ENCODE results near the gene RELA. TPM values are rescaled to one million over a fixed set of nuclear protein-coding genes. Genes with fewer than 3 reads are reported as not detected.
A peak's percentile ranks its signal among the peaks of the same experiment; 100 is the strongest.

The RELA gene
- total and polyA plus RNA-seq, 2 of the 13 experiments (the other 11 are each of a cell fraction or from before 2014, with no cell fraction given) = 21.4 to 40.5 TPM

- peak; percentile 87 for TF ChIP-seq IRF9 (CRISPR knock-in tag; IDR thresholded peaks at IDR 0.05; ENCODE audit: borderline replicate concordance)
- peak; percentile 19; the same call in 1 of the 2 replicates for TF ChIP-seq NR2F2 (IDR thresholded peaks at IDR 0.05; ENCODE audit: borderline replicate concordance, low read depth)
- TF ChIP-seq ZEB1 (IDR thresholded peaks at IDR 0.05; ENCODE audit: insufficient replicate concordance, low read depth) = no peak
- no peak for TF ChIP-seq SNAPC2 (CRISPR knock-in tag; IDR thresholded peaks at IDR 0.05)
- TF ChIP-seq NKX3-1 (CRISPR knock-in tag; IDR thresholded peaks at IDR 0.05) = no peak
- no peak for TF ChIP-seq EZH2 (conservative IDR thresholded peaks at IDR 0.05; ENCODE audit: low read depth, low read length)
- TF ChIP-seq ZFP41 (CRISPR knock-in tag; IDR thresholded peaks at IDR 0.05; ENCODE audit: borderline replicate concordance) = no peak
- TF ChIP-seq ZFX (CRISPR knock-in tag; IDR thresholded peaks at IDR 0.05; ENCODE audit: low read depth) = peak; percentile 66; the same call in 1 of the 2 replicates
- TF ChIP-seq ZNF687 (CRISPR knock-in tag; IDR thresholded peaks at IDR 0.05) = peak; percentile 55; the same call in 1 of the 2 replicates
- TF ChIP-seq ZNF557 (CRISPR knock-in tag; IDR thresholded peaks at IDR 0.05) = no peak
- no peak for TF ChIP-seq ZNF333 (CRISPR knock-in tag; IDR thresholded peaks at IDR 0.05; ENCODE audit: borderline replicate concordance)
- peak; percentile 100 for TF ChIP-seq NR2C2 (CRISPR knock-in tag; IDR thresholded peaks at IDR 0.05; ENCODE audit: borderline replicate concordance)
- TF ChIP-seq AHR (CRISPR knock-in tag; IDR thresholded peaks at IDR 0.05) = no peak
- TF ChIP-seq TOPORS (CRISPR knock-in tag; IDR thresholded peaks at IDR 0.05) = no peak
- no peak for TF ChIP-seq PRDM10 (CRISPR knock-in tag; IDR thresholded peaks at IDR 0.05; ENCODE audit: low read depth)
- peak; percentile 86; the same call in 1 of the 2 replicates for TF ChIP-seq SP4 (CRISPR knock-in tag; IDR thresholded peaks at IDR 0.05)
- TF ChIP-seq SATB2 (CRISPR knock-in tag; IDR thresholded peaks at IDR 0.05) = no peak
- no peak; the same call in 1 of the 2 replicates for TF ChIP-seq MXD1 (CRISPR knock-in tag; IDR thresholded peaks at IDR 0.05)
- peak; percentile 97 for TF ChIP-seq CREM (IDR thresholded peaks at IDR 0.05)
- TF ChIP-seq CREM (CRISPR knock-in tag; IDR thresholded peaks at IDR 0.05) = no peak
- TF ChIP-seq SALL1 (CRISPR knock-in tag; IDR thresholded peaks at IDR 0.05) = peak; percentile 48; the same call in 1 of the 2 replicates
These were observed 47.3 kb downstream of the RELA start, which contains the start of gene PCNX3 (continued) for GRCh38 chr11:65615229-65615949.

All from HepG2 (cell line).